Activated CD8-positive, alpha-beta memory T cell treated with anti-CD3 and anti-CD28 coated beads, Interleukin-2, amount 50 U/mL, for 1 hour (primary cell): ENCODE data around the gene LRRC42.
"Not testable (repeated sequence)": the region's sequence is repeated elsewhere in the genome, so short reads cannot be mapped to it uniquely, and the experiment has no call there.

ENCODE experiments used
- DNase-seq: peaks from one replicate; pipeline ENCODE4 v3.0.0-alpha.2; 2020; ENCODE audit errors: extremely low read depth

LRRC42 gene

DNA sequence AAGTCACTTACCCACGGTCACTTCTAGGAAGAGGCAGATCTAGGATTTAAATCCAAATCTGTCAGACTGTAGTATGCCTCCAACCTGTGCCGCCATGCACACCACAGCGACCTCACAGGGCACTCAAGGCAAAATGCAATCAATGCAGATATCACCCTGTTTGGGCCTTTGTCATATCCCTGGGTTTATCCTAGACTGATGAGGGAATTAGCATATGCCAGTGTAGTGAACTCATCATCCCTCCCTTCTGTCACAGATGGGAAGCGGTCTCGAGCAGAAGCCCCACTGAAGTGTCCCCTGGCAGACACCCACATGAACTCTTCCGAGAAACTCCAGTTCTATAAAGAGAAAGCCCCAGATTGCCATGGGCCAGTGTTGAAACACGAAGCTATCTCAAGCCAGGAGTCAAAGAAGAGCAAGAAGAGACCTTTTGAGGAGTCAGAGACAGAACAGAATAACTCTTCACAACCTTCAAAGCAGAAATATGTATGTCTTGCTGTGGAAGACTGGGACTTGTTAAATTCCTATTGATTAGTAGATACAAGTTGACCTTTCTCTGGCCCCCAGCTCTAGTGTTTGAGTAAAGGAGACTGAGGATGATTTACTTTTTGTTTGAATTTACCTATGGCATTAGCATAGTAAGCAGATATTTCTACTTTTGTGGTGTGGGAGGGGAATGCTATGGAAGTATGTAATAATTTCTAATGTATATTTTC, 21.4 kb downstream of the LRRC42 start:
- no peak for DNase-seq

DNA sequence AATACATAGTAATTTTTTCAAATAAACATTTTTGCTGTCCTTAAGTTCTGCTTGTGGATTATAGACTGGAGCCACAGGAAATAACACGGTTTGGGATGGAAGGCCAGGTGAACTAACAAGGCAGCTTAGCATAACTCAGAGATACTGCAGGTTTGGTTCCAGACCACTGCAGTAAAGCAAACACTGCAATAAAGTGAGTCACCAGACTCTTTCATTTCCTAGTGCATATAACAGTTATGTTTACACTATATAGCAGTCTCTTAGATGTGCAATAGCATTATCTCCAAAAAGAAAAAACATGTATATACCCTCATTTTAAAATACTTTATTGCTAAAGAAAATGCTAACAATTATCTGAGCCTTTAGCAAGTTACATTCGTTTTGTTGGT, 22.0 kb downstream of the LRRC42 start:
- DNase-seq, result no peak

DNA sequence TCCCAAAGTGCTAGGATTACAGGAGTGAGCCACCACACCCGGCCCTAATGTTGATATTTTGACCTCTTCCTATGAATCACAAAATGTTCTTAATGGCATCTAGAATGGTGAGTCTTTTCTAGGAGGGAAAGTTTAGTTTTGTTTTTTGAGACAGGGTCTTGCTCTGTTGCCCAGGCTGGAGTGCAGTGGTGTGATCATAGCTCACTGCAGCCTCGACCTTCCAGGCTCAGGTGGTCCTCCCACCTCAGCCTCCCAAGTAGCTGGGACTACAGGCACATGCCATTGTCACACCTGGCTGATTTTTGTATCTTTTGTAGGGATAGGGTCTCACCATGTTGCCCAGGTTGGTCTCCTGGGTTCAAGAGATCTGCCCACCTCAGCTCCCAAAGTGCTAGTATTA, 23.2 kb downstream of the LRRC42 start:
- DNase-seq, result not testable (repeated sequence)

DNA sequence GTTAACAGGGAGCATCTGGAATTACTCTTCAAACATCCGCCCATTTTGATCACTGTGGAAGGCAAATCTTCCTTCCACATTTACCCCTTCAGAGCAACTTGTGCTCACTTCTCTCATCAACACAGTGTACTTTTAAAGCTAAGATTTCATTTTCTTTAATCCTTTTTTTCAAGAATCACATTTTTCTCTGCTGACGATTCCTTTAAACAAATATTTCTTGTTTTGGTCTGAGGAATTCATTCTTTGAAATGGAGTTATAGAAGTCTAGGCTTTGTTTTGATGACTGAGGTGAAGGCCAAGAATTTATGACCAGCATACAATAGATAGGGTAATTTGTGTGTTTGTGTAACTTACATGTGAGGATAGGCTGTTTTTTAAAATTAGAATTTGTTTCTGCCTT, 25.6 kb downstream of the LRRC42 start:
- no peak for DNase-seq

DNA sequence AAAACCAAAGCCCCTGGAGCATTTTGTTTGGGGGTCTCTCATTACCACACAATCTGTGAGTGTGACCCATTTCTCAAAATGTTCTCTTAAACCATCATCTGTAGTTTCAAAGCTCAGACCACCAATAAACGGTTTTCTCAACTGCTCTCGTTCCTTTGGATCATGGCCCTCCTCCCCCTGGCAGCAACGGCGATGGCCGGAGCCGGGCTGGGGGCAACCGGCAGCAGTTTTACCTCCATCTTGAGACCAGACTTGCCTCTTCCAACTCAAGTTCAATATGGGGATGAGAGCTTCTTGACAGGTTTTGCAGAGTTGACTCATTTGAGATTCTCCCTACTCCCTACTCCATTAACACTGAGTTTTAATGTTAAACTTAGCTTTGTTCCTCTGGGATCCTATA, 29.7 kb downstream of the LRRC42 start:
- no peak for DNase-seq

DNA sequence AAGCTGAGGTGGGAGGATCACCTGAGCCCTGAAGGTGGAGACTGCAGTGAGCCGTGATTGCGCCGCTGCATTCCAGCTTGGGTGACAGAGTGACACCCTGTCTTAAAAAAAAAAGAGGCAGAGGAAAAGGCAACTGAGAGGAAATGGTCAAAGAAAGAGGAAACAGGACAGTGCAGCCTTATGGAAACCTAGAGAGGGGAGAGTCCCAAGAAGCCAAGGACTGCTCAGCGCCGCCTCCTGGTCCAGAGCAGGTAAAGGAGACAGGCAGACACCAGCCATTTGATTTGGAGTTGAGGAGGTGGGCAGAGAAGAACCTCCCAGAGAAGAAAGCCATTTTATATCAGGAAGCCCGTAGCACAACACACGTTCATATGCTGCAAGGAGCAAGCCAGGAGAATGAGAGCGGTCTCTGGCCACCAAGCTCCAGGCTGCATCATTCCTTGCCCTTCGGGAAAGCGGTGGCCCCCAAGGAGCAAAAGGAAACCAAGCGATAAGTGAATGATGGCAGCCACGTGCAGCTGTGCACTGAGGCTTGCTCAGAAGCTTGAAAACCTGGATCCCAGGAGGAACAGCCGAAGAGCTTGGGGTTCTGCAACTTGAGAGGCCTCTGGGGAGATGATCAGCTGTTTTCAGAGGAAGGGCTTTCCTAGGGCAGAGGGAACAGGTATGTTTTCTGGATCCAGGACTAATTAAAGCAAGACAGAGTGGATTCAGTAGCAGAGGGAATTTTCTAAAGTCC, 33.7 kb downstream of the LRRC42 start:
- no peak for DNase-seq

DNA sequence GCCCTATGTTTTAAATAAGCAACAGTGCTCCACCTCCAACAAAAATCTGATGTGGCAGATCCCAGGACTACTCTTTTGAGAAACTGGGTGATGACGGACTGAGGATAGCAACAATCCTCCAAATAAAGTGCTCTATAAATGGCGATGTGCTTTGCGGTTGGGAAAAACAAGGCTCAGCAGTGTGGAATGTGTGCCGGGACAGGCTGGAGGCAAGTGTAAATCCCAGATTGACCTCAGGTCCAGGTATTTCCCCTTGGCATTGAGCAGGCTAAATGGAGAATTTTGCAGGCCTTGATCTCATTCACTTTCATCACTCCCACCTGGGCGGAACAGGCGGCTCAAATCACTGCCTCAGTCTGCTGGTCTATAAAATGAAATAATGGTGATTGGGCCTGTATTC, 35.1 kb downstream of the LRRC42 start:
- DNase-seq, result no peak

DNA sequence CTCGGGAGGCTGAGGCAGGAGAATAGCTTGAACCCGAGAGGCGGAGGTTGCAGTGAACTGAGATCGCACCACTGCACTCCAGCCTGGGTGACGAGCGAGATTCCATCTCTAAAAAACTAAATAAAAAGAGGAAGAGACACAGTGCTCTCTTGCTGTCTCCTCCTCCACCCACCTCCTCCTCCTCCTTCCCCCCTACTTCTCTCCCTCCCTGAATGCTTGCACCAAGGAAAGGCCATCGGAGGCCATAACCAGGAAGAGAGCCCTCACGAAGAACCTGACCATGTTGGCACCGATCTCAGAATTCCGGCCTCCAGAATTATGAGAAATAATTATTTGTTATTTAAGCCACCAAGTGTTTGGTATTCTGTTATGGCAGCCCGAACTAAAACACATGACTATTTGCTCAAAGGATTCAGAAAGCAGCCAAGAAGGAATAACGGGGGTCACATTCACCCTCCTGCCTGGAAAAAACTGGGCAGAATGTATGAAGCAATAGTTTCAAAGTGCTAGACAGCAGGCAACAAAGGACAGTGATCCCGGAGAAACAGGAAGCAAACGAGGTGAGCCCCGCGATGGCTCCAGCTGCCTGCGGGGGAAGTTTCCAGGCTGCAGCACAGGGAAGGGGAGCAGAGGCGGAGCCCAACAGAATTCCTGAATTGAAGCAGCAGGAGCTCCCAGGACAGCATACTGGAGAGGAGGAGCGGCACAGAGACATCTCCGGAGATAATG, 36.0 kb downstream of the LRRC42 start:
- DNase-seq, result no peak

DNA sequence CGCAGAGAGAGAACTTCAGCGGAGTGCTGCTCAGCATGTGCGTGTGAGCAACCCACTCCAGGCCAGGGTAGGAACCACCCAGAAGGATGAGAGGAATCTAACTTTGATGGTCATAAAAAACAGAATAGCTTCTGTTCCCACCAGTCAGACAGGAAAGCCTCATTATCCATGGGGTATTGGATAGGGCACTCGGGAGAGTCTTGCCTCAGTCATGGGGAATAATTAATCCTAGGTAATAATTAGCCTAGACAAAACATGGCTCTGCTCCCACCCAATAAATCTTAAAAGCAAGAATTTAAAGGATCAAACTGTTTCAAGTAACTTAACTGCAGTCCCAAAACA, 36.6 kb downstream of the LRRC42 start:
- DNase-seq, result no peak

DNA sequence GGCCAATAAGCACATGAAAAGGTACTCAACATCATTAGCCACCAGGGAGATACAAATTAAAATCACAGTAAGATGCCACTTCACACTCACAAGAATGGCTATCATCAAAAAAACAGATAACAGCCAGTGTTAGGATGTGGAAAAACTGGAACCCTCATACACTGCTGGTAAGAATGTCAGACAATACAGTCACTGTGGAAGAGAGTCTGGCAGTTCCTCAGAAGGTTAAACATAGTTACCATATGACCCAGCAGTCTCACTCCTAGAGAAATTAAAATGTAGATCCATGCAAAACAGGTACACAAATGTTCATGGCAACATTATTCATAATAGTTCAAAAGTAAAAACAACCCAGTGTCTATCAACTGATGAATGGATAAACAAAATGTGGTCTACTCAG, 38.6 kb downstream of the LRRC42 start:
- DNase-seq, result no peak

DNA sequence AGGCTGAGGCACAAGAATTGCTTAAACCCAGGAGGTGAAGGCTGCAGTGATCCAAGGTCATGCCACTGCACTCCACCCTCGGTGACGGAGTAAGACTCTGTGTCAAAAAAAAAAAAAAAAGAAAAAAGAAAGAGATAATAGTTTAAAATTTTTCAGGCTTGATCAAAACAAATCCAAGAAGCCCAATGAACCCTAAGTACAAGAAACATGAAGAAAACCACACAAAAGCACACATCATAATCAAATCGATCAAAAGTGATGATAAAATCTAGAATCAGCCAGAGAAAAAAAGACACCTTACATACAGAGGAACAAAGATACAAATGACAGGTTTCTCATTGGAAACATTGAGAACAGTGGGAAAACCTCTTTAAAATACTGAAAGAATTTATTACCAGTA, 40.3 kb downstream of the LRRC42 start:
- no peak for DNase-seq

DNA sequence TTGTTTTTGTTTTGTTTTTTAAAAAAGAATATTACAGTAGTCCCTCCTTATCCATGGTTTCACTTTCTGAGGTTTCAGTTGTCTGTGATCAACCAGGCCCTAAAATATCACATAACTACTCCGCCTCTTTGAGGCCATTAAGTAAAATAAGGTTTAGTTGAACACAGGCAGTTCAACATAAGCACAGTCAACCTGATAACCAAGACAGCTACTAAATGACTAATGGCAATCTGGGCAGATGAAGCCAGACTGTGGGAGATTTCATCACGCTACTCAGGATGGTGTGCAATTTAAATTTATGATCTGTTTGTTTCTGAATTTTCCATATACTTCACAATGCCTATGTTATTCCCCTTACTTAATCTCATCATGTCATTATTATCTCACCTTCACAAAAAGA, 41.7 kb downstream of the LRRC42 start:
- no peak for DNase-seq

DNA sequence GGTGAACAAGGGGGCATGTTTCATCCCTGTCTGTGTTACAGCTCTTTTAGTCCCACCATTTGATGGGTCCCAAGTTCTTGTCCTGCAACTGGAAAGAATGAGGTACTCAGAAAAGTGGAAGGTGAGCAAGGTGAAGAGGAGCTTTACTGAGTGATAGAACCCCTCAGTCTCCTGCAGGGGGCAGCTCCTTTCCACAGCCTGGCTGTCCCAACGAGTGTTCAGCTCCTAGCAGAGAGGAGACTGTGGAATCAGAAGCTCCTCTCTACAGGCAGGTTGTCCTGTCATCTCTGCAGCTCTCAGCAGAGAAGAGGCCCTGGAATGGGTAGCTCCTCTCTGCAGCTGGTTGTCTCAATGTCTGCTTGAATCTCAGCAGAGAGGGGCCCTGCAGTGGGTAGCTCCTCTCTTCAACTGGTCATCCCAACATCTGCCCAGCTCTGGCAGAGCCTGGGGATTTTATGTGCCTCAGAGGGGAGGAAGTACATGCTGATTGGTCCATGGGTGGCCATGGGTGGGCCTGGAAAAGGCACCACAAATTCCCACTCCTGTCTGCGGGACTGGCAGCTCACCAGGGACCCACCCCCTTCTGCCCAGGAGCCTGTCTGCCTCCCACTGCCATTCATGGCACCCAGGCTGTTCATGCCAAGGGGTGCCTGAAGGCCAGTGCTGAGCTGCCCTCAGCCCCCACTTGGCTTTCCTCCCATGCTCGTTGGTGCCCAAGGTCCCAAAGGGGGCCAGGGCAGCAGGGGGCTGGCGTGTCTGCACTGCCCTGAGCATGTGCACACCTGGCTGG, 46.1 kb downstream of the LRRC42 start:
- no peak for DNase-seq

DNA sequence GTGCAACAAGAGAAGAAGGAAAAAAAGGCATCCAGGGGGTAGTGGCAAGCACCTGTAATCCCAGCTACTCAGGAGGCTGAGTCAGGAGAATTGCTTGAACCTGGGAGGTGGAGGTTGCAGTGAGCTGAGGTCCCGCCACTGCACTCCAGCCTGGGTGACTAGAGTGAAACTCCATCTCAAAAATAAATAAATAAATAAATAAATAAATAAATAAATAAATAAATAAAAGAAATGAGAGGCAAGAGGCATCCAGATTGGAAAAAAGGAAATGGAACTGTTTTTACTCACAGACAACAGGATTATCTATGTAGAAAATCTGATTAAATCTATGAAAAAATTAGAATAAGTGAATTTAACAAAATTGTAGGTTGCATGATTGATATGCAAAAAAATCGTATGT, 48.4 kb downstream of the LRRC42 start:
- not testable (repeated sequence) for DNase-seq

DNA sequence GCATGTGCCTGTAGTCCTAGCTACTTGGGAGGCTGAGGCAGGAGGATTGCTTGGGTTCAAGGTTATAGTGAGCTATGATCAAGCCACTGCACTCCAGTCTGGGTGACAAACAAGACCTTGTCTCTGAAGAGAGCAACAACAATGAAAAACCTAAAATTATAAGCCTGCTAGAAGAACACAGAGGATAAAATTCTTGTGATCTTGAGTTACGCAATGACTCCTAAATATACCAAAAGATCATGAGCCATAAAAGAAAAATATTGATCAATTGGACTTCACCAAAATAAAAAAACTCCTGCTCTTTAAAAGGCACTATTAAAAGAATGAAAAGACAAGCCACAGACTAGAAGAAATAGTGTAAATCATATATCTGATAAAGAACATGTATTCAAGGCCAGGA, 49.5 kb downstream of the LRRC42 start:
- no peak for DNase-seq

DNA sequence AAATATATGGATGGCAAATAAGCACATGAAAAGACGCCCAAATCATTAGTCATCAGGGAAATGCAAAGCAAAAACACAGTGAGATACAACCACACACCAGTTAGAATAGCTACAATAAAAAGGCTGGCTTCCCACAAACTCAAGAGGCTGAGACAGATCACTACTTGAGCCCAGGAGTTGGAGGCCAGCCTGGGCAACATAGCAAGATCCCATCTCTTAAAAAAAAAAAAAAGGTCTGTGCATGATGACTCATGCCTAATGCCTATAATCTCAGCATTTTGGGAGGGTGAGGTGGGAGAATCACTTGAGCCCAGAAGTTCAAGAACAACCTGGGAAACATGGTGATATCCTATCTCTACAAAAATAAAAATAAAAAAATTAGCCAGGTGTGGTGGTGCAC, 52.1 kb downstream of the LRRC42 start:
- DNase-seq, result no peak

DNA sequence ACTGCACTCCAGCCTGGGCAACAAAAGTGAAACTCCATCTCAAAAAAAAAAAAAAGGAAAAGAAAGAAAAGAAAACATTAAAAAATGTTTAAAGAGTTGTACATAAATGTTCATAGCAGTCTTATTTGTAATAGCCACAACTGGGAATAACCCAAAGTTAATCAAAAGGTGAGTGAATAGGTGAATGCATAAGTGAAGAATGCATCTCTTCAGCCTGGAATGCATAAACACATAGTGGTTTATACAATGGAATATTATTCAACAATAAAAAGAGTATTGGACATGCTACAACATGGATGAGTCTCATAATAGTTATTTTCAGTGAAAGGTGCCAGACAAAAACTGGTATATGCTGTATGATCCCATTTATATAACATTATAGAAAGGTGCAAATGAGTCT, 53.8 kb downstream of the LRRC42 start:
- DNase-seq, result no peak

DNA sequence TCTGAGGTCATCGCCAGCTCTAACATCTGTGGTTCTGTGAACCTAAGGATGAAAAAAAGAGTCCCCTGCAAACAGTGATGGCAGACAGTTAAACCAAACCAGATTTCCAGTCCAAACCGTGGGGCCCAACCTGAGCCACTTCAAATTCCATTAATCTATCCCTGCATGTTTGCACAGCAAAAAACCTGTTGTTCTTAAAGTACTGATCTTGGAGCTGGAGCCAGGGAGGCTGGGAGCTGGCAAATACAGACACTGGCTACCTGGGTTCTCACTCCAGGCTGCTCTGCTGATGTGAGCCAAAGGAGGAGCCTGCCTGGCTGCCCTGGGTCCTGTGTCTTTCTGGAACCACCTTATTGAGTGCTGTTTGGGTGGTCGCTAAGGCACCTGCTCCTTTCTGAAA, 55.4 kb downstream of the LRRC42 start:
- no peak for DNase-seq

DNA sequence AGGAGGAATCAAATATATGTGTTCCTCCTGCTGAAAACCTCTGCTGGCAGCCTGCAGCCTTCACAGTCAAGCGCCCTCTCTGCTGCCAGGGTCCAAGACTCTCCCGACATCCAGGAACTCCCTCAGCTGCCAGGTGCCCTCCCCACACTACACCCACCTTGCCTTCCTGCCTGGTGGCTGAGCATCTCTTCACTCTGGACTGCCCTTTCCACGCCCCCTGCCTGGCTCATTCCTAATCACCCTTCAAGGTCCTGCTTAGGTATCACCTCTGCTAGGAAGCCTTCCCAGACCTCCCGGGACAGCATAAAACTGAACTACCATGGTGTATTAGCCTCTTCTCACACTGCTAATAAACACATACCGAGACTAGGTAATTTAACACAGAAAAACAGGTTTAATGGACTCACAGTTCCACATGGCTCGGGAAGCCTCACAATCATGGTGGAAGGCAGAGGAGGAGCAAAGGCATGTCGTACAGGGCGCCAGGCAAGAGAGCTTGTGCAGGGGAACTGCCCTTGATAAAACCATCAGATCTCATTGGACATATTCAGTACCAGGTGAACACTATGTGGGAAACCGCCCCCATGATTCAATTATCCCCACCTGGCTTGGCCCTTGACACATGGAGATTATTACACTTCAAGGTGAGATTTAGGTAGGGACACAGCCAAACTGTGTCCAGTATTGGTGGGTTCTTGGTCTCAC, 56.5 kb downstream of the LRRC42 start:
- no peak for DNase-seq

DNA sequence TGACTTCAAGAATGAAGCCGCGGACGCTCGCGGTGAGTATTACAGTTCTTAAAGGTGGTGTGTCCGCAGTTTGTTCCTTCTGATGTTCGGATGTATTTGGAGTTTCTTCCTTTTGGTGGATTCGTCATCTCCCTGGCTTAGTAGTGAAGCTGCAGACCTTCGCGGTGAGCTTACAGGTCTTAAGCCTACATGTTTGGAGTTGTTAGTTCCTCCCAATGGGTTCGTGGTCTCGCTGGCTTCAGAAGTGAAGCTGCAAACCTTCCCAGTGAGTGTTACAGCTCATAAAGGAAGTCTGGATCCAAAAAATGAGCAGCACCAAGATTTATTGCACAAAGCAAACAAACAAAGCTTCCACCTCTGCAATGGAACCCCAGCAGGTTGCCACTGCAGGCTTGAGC, 57.1 kb downstream of the LRRC42 start:
- DNase-seq, result no peak

DNA sequence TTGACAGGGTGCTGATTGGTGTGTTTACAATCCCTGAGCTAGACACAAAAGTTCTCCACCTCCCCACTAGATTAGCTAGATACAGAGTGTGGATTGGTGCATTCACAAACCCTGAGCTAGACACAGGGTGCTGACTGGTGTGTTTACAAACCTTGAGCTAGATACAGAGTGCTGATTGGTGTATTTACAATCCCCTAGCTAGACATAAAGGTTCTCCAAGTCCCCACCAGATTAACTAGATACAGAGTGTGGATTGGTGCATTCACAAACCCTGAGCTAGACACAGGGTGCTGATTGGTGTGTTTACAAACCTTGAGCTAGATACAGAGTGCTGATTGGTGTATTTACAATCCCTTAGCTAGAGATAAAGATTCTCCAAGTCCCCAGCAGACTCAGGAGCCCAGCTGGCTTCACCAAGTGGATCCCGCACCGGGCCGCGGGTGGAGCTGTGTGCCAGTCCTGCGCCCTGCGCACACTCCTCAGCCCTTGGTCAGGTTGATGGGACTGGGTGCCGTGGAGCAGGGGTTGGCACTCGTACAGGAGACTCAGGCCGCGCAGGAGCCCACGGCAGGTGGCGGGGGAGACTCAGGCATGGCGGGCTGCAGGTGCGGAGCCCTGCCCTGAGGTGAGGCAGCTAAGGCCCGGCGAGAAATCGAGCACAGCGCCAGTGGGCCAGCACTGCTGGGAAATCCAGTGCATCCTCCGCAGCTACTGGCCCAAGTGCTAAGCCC, 57.8 kb downstream of the LRRC42 start:
- DNase-seq, result not testable (repeated sequence)
